Activated T-helper 1 cell treated with anti-CD3 and anti-CD28 coated beads, Interleukin-2, amount 50 U/mL, for 16 hours (primary cell): ENCODE measurements around the gene MYH14.

Source experiments
- DNase-seq, 2 donors: peaks; one replicate each; pipeline ENCODE4 v3.0.0-alpha.2; 2020; ENCODE audit warnings: low read depth in 1 of 2, low spot score in 1 of 2

Gene MYH14

GRCh38 chr19:50255115-50255514, 51.7 kb downstream of the MYH14 start:
- DNase-seq, result no peak

- DNase-seq, result no peak
Measured at GRCh38 chr19:50257141-50257540, 53.7 kb downstream of the MYH14 start.

GRCh38 chr19:50258918-50259372, 55.5 kb downstream of the MYH14 start:
- DNase-seq, result no peak

- no peak for DNase-seq
Measured at GRCh38 chr19:50261446-50261970, 58.1 kb downstream of the MYH14 start.

- no peak for DNase-seq
Measured at GRCh38 chr19:50263176-50263575, 59.8 kb downstream of the MYH14 start.

- DNase-seq, result no peak
Measured at GRCh38 chr19:50264483-50265186, 61.2 kb downstream of the MYH14 start.

- DNase-seq, result no peak
Measured at GRCh38 chr19:50266041-50266440, 62.6 kb downstream of the MYH14 start.

GRCh38 chr19:50266896-50267295, 63.5 kb downstream of the MYH14 start:
- no peak for DNase-seq

GRCh38 chr19:50268041-50268440, 64.6 kb downstream of the MYH14 start:
- DNase-seq, result no peak

- DNase-seq, result no peak
Measured at GRCh38 chr19:50268501-50268900, 65.1 kb downstream of the MYH14 start.

- DNase-seq, result no peak
Measured at GRCh38 chr19:50269653-50270052, 66.2 kb downstream of the MYH14 start.

GRCh38 chr19:50272263-50272897, 69.0 kb downstream of the MYH14 start:
- no peak for DNase-seq

GRCh38 chr19:50273821-50274220, 70.4 kb downstream of the MYH14 start:
- DNase-seq, result no peak

- DNase-seq, result no peak
Measured at GRCh38 chr19:50275577-50276368, 72.4 kb downstream of the MYH14 start.

- DNase-seq, result no peak
Measured at GRCh38 chr19:50276370-50277063, 73.1 kb downstream of the MYH14 start.

- no peak for DNase-seq
Measured at GRCh38 chr19:50277966-50278580, 74.7 kb downstream of the MYH14 start.

GRCh38 chr19:50280074-50280473, 76.7 kb downstream of the MYH14 start:
- DNase-seq, result no peak

- no peak for DNase-seq
Measured at GRCh38 chr19:50280983-50281382, 77.6 kb downstream of the MYH14 start.

GRCh38 chr19:50281491-50281890, 78.1 kb downstream of the MYH14 start:
- DNase-seq, result no peak

GRCh38 chr19:50285833-50286232, 82.4 kb downstream of the MYH14 start:
- DNase-seq, result no peak

GRCh38 chr19:50286443-50286842, 83.0 kb downstream of the MYH14 start:
- no peak for DNase-seq
